ENCODE measurements around the gene FN1.

The FN1 gene

DNA sequence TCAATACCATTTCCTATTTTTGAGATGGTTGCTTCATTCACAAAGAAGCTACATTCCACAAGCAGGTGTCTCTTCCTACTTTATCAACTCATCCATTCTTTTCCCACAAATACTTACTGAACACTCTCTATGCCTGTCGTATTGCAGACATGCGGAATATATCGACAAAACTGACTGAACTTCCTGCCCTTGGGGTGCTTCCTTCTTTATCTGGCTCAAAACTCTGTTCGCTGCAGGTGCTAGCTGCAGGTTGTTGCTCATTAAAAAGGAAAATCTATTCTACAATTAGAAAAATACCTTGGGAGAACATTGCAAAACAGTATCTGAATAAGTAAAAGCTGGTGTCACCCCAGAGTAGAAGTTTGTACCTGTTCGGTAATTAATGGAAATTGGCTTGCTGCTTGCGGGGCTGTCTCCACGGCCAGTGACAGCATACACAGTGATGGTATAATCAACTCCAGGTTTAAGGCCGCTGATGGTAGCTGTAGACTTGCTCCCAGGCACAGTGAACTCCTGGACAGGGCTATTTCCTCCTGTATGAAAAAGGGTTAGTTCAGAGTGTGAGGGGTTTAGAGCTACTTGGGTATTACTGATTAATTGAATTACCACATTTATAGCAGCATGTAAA lies 52.1 kb downstream of the FN1 start:
- no peak for DNase-seq (ENCODE audit: low read depth)
- no peak overlapping the region for H3K4me3 ChIP-seq (ENCODE audit: low read depth, low read length)
- TF ChIP-seq CTCF (IDR thresholded peaks at IDR 0.05; ENCODE audit: insufficient read depth, low read depth, low read length, missing control alignments) = no peak

- DNase-seq (ENCODE audit: low read depth) = no peak
- TF ChIP-seq CTCF (IDR thresholded peaks at IDR 0.05; ENCODE audit: insufficient read depth, low read depth, low read length, missing control alignments) = no peak
- H3K4me3 ChIP-seq (ENCODE audit: low read depth, low read length) = no peak overlapping the region
Measured at GRCh38 chr2:215382480-215382879, 53.4 kb downstream of the FN1 start.

GRCh38 chr2:215382011-215382410 lies 53.9 kb downstream of the FN1 start:
- no peak overlapping the region for H3K4me3 ChIP-seq (ENCODE audit: low read depth, low read length)
- no peak for TF ChIP-seq CTCF (IDR thresholded peaks at IDR 0.05; ENCODE audit: insufficient read depth, low read depth, low read length, missing control alignments)
- DNase-seq (ENCODE audit: low read depth) = no peak

DNA sequence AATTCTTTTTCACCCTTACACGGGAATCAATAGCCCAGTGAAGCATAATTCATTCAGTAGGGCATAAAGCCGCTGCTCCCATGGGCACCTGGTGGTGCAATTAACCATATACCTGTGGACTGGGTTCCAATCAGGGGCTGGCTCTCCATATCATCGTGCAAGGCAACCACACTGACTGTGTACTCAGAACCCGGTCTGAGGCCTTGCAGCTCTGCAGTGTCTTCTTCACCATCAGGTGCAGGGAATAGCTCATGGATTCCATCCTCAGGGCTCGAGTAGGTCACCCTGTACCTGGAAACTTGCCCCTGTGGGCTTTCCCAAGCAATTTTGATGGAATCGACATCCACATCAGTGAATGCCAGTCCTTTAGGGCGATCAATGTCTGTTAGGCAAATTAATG lies 55.2 kb downstream of the FN1 start:
- no peak overlapping the region for H3K4me3 ChIP-seq (ENCODE audit: low read depth, low read length)
- DNase-seq (ENCODE audit: low read depth) = no peak
- TF ChIP-seq CTCF (IDR thresholded peaks at IDR 0.05; ENCODE audit: insufficient read depth, low read depth, low read length, missing control alignments) = no peak

- no peak overlapping the region for H3K4me3 ChIP-seq (ENCODE audit: low read depth, low read length)
- no peak for TF ChIP-seq CTCF (IDR thresholded peaks at IDR 0.05; ENCODE audit: insufficient read depth, low read depth, low read length, missing control alignments)
- DNase-seq (ENCODE audit: low read depth) = no peak
Measured at GRCh38 chr2:215379948-215380347, 55.9 kb downstream of the FN1 start.

- no peak for TF ChIP-seq CTCF (IDR thresholded peaks at IDR 0.05; ENCODE audit: insufficient read depth, low read depth, low read length, missing control alignments)
- DNase-seq (ENCODE audit: low read depth) = no peak
- H3K4me3 ChIP-seq (ENCODE audit: low read depth, low read length) = no peak overlapping the region
Measured at GRCh38 chr2:215379039-215379438, 56.8 kb downstream of the FN1 start.

DNA sequence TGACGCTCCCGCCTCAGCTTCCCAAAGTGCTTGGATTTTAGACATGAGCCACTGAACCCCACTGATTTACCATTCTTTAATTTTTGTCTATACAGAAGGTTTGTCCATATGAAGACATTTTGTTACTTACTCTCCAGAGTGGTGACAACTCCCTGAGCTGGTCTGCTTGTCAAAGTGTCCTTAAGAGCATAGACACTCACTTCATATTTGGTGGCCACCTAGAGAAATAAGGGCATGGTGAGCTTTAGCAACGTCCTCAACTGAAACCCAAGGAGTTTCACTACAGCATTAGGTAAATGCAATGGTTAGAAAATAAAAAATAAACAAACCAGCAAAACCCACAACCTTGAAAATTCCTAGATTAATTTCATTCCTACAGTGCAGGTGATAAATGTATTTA lies 57.8 kb downstream of the FN1 start:
- no peak overlapping the region for H3K4me3 ChIP-seq (ENCODE audit: low read depth, low read length)
- no peak for TF ChIP-seq CTCF (IDR thresholded peaks at IDR 0.05; ENCODE audit: insufficient read depth, low read depth, low read length, missing control alignments)
- no peak for DNase-seq (ENCODE audit: low read depth)
